Islet of Langerhans (tissue), 1 donor: ENCODE measurements around the gene RABL3.
"Not testable (repeated sequence)": the region's sequence is repeated elsewhere in the genome, so short reads cannot be mapped to it uniquely, and the experiment has no call there.

Experiments
- FAIRE-seq: peaks from one replicate; lab custom pipeline; 2011; peaks lifted over from hg19 to GRCh38; lab: Jason Lieb, UNC

RABL3 gene

DNA sequence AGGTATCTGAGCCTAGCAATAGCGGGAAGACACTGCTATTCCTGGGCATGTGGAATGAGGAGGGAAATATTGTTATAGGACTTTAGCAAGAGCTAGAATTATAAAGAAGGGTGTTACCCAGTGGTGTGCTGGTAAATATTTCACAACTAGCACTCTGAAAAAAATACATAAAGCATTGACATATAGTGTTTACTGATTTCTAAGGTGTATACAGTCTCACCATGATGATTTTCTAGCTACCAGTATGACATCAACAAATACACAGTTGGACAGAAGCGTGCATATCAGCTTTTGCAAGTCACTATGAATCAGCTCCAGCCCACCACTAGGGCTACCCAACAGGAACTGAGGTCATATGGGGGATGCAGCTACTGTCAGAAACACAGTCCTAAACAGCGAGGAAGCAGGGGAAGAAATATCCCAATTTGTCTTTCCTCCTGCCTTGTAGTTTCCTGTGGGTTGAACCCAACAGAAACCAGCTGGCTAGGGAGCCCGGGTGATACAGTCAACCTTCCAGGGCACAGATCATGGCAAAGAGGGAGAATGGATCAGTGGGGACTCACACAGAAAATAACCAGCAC is 99.9 kb downstream of the RABL3 start:
- no peak for FAIRE-seq

DNA sequence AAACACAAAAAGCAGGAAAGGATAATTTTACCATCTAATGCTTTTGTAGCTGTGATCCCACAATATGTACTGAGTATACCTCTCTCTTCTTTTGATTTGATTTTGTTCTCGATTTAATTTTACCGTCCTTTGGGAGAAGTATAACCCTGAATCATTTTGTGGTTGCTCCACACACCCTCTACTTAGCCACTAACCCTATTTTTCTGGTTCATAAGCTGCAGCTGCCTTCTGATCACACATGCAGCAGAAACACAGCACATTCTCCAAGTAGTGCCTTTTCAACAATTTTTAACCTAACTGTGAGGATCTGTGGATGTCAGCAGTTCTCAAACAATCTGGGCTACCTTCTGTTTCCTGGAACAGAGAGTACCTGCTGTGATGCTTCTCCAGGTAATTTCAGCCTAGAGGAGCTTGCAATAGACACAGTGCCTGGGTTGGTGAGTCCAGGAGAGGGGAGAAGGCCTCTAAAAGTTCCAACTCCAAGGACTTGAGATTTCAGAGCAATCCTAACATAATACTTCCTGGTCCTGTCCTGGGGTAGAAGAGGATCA is 100.5 kb downstream of the RABL3 start:
- FAIRE-seq: no peak

DNA sequence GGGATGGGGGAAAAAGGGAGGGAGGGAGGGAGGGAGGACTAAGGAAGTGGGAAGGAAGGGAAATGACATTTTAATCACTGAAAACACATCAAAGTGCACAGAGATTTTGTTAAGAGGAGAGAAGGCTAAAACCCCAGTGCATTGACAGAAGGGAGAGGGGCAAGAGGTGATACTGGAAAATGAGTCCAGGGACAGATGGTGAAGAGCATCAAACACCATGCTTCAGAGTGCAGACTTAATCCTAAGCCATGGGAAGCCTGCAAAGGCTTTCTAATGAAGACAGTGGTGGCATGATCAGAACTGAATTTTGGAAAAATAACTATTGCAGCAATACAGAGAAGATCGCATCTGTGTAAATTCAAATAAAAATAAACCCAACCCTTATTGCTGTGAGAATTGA is 102.1 kb downstream of the RABL3 start:
- FAIRE-seq: no peak

DNA sequence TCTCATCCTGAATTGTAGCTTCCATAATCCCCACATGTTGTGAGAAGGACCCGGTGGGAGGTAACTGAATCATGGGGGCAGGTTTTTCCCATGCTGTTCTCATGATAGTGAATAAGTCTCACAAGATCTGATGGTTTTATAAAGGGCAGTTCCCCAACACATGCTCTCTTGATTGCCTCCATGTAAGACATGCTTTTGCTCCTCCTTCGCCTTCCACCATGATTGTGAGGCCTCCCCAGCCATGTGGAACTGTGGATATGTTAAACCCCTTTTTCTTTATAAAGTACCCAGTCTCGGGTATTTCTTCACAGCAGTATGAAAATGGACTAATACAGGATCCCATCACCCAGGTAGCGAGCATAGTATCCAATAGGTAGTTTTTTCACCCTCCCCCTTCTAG is 103.5 kb downstream of the RABL3 start:
- not testable (repeated sequence) for FAIRE-seq

DNA sequence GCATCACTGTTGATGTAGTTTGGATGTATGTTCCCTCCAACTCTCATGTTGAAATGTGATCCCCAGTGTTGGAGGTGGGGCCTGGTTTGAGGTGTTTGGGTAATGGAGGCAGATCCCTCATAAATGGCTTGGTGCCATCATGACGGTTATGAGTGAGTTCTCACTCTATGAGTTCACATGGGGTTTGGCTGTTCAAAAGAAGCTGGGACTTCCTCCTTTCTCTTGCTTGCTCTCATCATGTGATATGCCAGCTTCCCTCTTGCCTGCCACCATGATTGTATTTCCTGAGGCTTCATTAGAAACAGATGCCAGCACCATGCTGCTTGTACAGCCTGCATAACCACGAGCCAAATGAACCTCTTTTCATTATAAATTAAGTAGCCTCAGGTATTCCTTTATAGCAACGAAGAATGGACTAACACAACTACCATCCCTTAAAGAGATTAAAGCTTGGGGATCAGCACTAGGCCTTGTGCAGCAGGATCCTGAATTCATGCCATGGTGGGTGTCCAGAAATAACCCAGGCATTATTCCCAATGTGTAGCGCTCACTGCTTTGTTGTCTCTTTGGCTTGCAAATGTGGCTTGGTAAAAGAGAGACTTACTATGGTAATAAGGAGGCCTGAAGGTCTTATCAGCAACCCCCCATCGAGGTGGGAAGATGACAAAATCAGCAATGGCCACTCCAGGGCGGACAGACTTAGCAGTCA is 104.3 kb downstream of the RABL3 start:
- no peak for FAIRE-seq

DNA sequence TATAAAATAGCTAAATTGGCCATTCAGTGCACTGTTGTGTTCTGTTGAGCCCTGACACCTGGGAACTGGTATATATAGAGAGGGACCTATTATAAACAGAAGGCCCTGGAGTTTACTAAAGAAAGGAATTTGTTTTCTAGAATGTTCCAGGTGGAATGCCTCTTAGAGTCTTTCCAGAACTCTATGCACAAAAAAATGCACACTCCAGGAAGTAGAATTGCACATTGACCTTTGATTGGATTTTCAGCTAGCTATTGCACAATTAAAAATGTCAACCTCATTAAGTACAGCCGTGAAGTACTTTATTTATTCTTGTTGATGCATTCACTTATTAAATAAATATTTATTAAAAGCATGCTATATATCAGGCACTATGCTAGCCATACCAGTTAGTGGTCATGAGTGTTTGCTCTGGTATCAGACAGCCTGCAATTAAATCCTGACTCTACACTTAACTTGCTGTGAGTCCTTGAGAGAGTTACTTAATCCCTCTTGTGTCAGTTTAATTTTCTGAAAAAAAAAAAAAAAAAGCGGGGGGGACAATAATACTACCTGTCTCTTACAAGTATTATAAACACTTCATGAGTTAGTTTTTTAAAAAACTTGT is 105.4 kb downstream of the RABL3 start:
- FAIRE-seq: no peak
